RWPE2 (cell line): Measurements from ENCODE around the gene GOLGA1.
A peak's percentile ranks its signal among the peaks of the same experiment; 100 is the strongest.

Experiments used
- ATAC-seq: fragments of 200-7000 bp; cut with Tn5 transposase; 3 replicates; pipeline ENCODE4 v1.9.1; 2021; ENCODE audit warnings: low read depth
- DNase-seq: peaks from one replicate; pipeline ENCODE4 v3.0.0-alpha.2; 2020; ENCODE audit warnings: low spot score
- H3K27ac ChIP-seq: fragments of 450-650 bp; 2 replicates; pipeline ENCODE4 v1.5.1; 2017; ENCODE audit warnings: mild to moderate bottlenecking; ENCODE audit not compliant: poor library complexity, severe bottlenecking
- H3K27me3 ChIP-seq: fragments of 250-450 bp; sonication (Bioruptor Pico); 2 replicates; pipeline ENCODE4 v1.5.1; 2021; ENCODE audit warnings: mild to moderate bottlenecking, moderate library complexity; ENCODE audit not compliant: insufficient read depth, poor library complexity, severe bottlenecking
- H3K36me3 ChIP-seq: fragments of 250-450 bp; sonication (Bioruptor Pico); 2 replicates; pipeline ENCODE4 v1.5.1; 2020; ENCODE audit warnings: low read depth, mild to moderate bottlenecking, moderate library complexity
- H3K4me1 ChIP-seq: fragments of 250-450 bp; sonication (Bioruptor Pico); 2 replicates; pipeline ENCODE4 v1.5.1; 2021; ENCODE audit warnings: mild to moderate bottlenecking, moderate library complexity; ENCODE audit not compliant: insufficient read depth, poor library complexity, severe bottlenecking
- H3K4me3 ChIP-seq: fragments of 250-450 bp; sonication (Bioruptor Pico); 2 replicates; pipeline ENCODE4 v1.5.1; 2021; ENCODE audit warnings: mild to moderate bottlenecking, moderate library complexity; ENCODE audit not compliant: severe bottlenecking
- H3K9me3 ChIP-seq: fragments of 250-450 bp; sonication (Bioruptor Pico); 2 replicates; pipeline ENCODE4 v1.5.1; 2021; ENCODE audit warnings: mild to moderate bottlenecking, moderate library complexity; ENCODE audit not compliant: severe bottlenecking
- CTCF ChIP-seq: fragments of 450-650 bp; IDR thresholded peaks from one replicate; pipeline ENCODE4 v1.5.1; 2017; ENCODE audit warnings: mild to moderate bottlenecking, moderate library complexity; ENCODE audit not compliant: poor library complexity, severe bottlenecking

The GOLGA1 gene

GRCh38 chr9:124940894-124941678 lies at the start of gene GOLGA1:
GOLGA1 (minus strand) TSS chr9:124941083; CDS start chr9:124938711, 2,372 bp downstream.
- Histone ChIP-seq H3K27me3 (no peaks in the 10 kb centered on the region), H3K4me3 (peak within 1 kb of the TSS; percentile 85), H3K27ac (peak within 1 kb of the TSS; percentile 79), H3K4me1 (peaks cover 2% of the 10 kb centered on the region), H3K9me3 (no peaks in the 10 kb centered on the region), H3K36me3 (peaks cover 8% of the 10 kb centered on the region; the same call in 1 of the 2 replicates)
- ATAC-seq (peak; percentile 86), DNase-seq (peak; percentile 95)
- no peak for TF ChIP-seq CTCF

GRCh38 chr9:124983698-124984097 lies 42.8 kb upstream of the GOLGA1 start:
- Histone ChIP-seq H3K36me3 (no peaks in the 10 kb centered on the region), H3K27me3 (no peaks in the 10 kb centered on the region), H3K27ac (no peak overlapping the region), H3K4me3 (no peak overlapping the region), H3K9me3 (no peaks in the 10 kb centered on the region), H3K4me1 (no peaks in the 10 kb centered on the region)
- no peak for DNase-seq
- ATAC-seq: no peak
- no peak for TF ChIP-seq CTCF

GRCh38 chr9:124980431-124980830 lies 39.5 kb upstream of the GOLGA1 start:
- ATAC-seq (no peak), DNase-seq (no peak)
- H3K36me3 ChIP-seq: no peaks in the 10 kb centered on the region; the same call in 1 of the 2 replicates

GRCh38 chr9:124975131-124975530 lies 34.2 kb upstream of the GOLGA1 start:
- ATAC-seq: no peak
- DNase-seq: no peak
- Histone ChIP-seq H3K9me3 (no peaks in the 10 kb centered on the region), H3K4me1 (no peaks in the 10 kb centered on the region), H3K27me3 (no peaks in the 10 kb centered on the region), H3K36me3 (peaks cover 23% of the 10 kb centered on the region), H3K4me3 (no peak overlapping the region), H3K27ac (no peak overlapping the region)
- TF ChIP-seq CTCF: no peak

More at GRCh38 chr9:124980431-124980830, 39.5 kb upstream of the GOLGA1 start:
- H3K9me3 ChIP-seq: no peaks in the 10 kb centered on the region
- H3K4me1 ChIP-seq: no peaks in the 10 kb centered on the region
- H3K4me3 ChIP-seq: no peak overlapping the region
- TF ChIP-seq CTCF: no peak
- H3K27ac ChIP-seq: no peak overlapping the region
- H3K27me3 ChIP-seq: no peaks in the 10 kb centered on the region

GRCh38 chr9:124973807-124974206 lies 32.9 kb upstream of the GOLGA1 start:
- no peak for ATAC-seq
- no peak for TF ChIP-seq CTCF
- peaks cover 23% of the 10 kb centered on the region for H3K36me3 ChIP-seq

More at GRCh38 chr9:124973807-124974206, 32.9 kb upstream of the GOLGA1 start:
- Histone ChIP-seq H3K9me3 (no peaks in the 10 kb centered on the region), H3K27ac (no peak overlapping the region), H3K4me3 (no peak overlapping the region), H3K4me1 (no peaks in the 10 kb centered on the region), H3K27me3 (no peaks in the 10 kb centered on the region)
- DNase-seq: no peak
